Left ventricle myocardium inferior (tissue), 1 donor: ENCODE measurements around the gene DEFB131A. TPM values are rescaled to one million over a fixed set of nuclear protein-coding genes. Genes with fewer than 3 reads are reported as not detected.
"Not testable (repeated sequence)": the region's sequence is repeated elsewhere in the genome, so short reads cannot be mapped to it uniquely, and the experiment has no call there.

Source experiments
- DNase-seq: peaks from one replicate; pipeline ENCODE4 v3.0.0-alpha.2; 2020
- H3K27ac ChIP-seq: fragments of 200-600 bp; replicated peaks from 2 replicates; pipeline ENCODE4 v1.8.0; 2021
- H3K27me3 ChIP-seq: fragments of 200-600 bp; 2 replicates; pipeline ENCODE4 v1.8.0; 2021; ENCODE audit warnings: low read depth
- H3K36me3 ChIP-seq: fragments of 200-600 bp; 2 replicates; pipeline ENCODE4 v1.8.0; 2021
- H3K4me1 ChIP-seq: fragments of 200-600 bp; 2 replicates; pipeline ENCODE4 v1.8.0; 2021
- H3K4me3 ChIP-seq: fragments of 200-600 bp; 2 replicates; pipeline ENCODE4 v1.8.0; 2021; ENCODE audit warnings: mild to moderate bottlenecking, moderate library complexity
- H3K9me3 ChIP-seq: fragments of 200-600 bp; replicated peaks from 2 replicates; pipeline ENCODE4 v1.8.0; 2021
- CTCF ChIP-seq: fragments of 200-600 bp; IDR thresholded peaks from 2 replicates; pipeline ENCODE4 v1.8.0; 2021; ENCODE audit warnings: antibody characterized with exemption, mild to moderate bottlenecking, borderline replicate concordance
- intact Hi-C: fragments of 100-400 bp; cut with micrococcal nuclease; formaldehyde crosslinking; loops from one replicate; pipeline ENCODE4 v1.11.0; 2022
- long read RNA-seq: library from polyadenylated mRNA; unstranded; transcript quantifications from one replicate; pipeline ENCODE4 v2.0.0, GENCODE V29; 2021
- total RNA-seq: library from RNA; stranded (reverse); fragmentation: NEBNext Ultra II Directional; extraction: Animal tissue kit (Norgen Biotek cat#: 25700); gene quantifications from one replicate; pipeline ENCODE4 v1.2.1, GENCODE V29; 2021
- donor health status: DM: no; HTN: yes; CAD: no; lungs with severe emphysema.

Gene DEFB131A
- total RNA-seq, result not detected
- long read RNA-seq, result 0 reads

DNA sequence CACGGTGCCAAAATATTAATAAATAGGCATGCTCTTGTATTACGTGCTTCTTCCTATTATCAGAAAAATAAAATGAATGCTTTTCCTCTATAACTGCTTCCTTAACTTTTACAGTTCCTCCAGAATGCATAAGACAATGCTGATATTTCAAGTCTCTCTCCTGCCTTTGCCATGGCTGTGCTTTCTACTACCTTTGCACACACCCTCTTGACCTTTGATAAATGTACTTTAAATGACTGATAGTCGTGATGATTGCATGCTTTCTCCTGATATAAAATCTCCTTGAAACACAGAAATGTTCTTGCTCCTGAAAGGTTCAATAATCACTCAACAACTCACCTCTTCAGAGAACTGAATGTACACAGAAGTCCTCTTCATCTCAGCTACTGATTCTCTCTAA lies at the start of gene DEFB131A:
TSS of gene DEFB131A (plus strand) at position 301 of the 400 bp plus-strand sequence. CDS start 120 bp downstream, outside the sequence.
- H3K4me1 ChIP-seq, intact Hi-C loops, DNase-seq, H3K36me3 ChIP-seq, H3K9me3 ChIP-seq, H3K4me3 ChIP-seq, H3K27ac ChIP-seq, H3K27me3 ChIP-seq: not testable (repeated sequence)

GRCh38 chr4:9405774-9406173 lies 38.4 kb upstream of the DEFB131A start:
- H3K27ac ChIP-seq, H3K4me1 ChIP-seq, DNase-seq, H3K36me3 ChIP-seq, intact Hi-C loops, H3K27me3 ChIP-seq, H3K9me3 ChIP-seq, H3K4me3 ChIP-seq: not testable (repeated sequence)

DNA sequence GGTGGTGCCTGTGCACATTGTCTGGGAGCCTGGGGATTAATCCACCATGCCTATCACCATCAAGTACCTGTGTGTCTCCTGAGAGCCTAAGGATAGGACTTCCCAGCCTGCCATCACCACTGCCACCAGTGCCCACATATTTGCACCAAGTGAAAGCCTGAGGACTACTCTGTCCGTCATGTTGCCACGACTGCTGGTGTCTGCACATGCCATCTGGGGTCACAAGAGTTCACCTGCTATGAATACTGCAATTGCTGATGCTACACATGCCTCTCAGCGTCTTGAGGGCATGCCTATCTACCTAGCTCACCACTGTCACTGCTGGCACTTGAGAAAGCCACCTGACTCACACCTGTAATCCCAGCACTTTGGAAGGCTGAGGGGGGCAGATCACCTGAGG lies 37.7 kb upstream of the DEFB131A start:
- intact Hi-C loops, H3K4me1 ChIP-seq: not testable (repeated sequence)

GRCh38 chr4:9409793-9410192 lies 34.4 kb upstream of the DEFB131A start:
- Histone ChIP-seq H3K4me1 (no peaks in the 10 kb centered on the region), H3K9me3 (peaks cover 24% of the 10 kb centered on the region), H3K27me3 (no peaks in the 10 kb centered on the region), H3K36me3 (no peaks in the 10 kb centered on the region), H3K4me3 (no peak overlapping the region), H3K27ac (no peak overlapping the region)
- TF ChIP-seq CTCF, result no peak
- intact Hi-C loops, result no loop called here
- no peak for DNase-seq

More for the DNA sequence above, 37.7 kb upstream of the DEFB131A start:
- not testable (repeated sequence) for DNase-seq, H3K36me3 ChIP-seq, H3K27ac ChIP-seq, H3K4me3 ChIP-seq, H3K27me3 ChIP-seq, H3K9me3 ChIP-seq

DNA sequence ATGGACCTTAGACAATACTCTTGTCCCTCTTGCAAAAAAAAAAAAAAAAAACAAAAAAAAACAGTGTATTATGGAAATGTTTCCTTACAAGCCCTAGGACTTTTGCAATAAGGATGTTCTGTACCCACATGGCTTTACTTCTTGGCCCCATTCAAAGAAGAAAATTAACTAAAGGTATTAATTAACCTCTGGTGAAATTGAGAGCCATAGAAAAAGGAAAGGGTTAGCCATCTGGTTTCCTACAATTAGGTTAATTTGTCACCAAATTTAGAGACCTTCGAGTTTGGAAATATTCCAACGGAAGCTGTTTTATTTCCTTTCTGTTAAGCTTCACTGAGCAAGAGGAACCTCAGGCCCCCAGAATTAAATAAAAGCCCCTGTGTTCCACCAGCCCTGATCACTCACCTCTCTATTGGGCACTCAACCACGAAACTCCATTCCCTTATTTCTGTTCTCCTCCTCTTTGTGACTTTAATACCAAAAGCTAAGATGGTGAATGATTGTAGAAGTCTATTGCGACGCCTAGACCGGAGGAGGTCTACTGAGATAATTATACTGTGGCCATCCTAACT lies 22.2 kb upstream of the DEFB131A start:
- DNase-seq, intact Hi-C loops, H3K4me1 ChIP-seq, H3K36me3 ChIP-seq, H3K27ac ChIP-seq, H3K4me3 ChIP-seq, H3K27me3 ChIP-seq: not testable (repeated sequence)
- H3K9me3 ChIP-seq, result peaks cover 15% of the 10 kb centered on the region

- H3K27me3 ChIP-seq, H3K4me3 ChIP-seq, DNase-seq, H3K9me3 ChIP-seq, intact Hi-C loops, H3K4me1 ChIP-seq, H3K36me3 ChIP-seq, H3K27ac ChIP-seq: not testable (repeated sequence)
Observed at GRCh38 chr4:9425916-9426315, 18.3 kb upstream of the DEFB131A start.

GRCh38 chr4:9430061-9430460 lies 14.2 kb upstream of the DEFB131A start:
- DNase-seq, H3K36me3 ChIP-seq, H3K9me3 ChIP-seq, H3K4me1 ChIP-seq, H3K4me3 ChIP-seq, H3K27me3 ChIP-seq, intact Hi-C loops, H3K27ac ChIP-seq: not testable (repeated sequence)

GRCh38 chr4:9433320-9433719 lies 10.9 kb upstream of the DEFB131A start:
- H3K4me1 ChIP-seq, H3K27ac ChIP-seq, H3K9me3 ChIP-seq, H3K4me3 ChIP-seq, H3K27me3 ChIP-seq, DNase-seq, H3K36me3 ChIP-seq, intact Hi-C loops: not testable (repeated sequence)

DNA sequence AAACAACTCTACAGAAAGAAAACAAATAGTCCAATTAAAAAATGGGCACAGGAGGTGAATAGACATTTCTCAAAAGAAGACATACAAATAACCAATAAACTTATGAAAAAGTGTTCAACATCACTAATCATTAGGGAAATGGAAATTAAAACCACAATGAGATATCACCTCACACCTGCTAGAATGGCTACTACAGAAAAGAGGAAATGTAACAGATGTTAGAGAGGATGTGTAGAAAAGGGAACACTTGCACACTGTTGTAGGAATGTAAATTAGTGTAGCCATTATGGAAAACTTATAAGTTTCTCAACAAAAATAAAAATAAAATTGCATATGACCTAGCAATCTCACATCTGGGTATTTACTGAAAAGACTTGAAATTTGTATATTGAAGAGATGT lies 7.5 kb upstream of the DEFB131A start:
- H3K36me3 ChIP-seq, H3K4me1 ChIP-seq, DNase-seq, H3K27me3 ChIP-seq, H3K4me3 ChIP-seq, H3K9me3 ChIP-seq, H3K27ac ChIP-seq, intact Hi-C loops: not testable (repeated sequence)

DNA sequence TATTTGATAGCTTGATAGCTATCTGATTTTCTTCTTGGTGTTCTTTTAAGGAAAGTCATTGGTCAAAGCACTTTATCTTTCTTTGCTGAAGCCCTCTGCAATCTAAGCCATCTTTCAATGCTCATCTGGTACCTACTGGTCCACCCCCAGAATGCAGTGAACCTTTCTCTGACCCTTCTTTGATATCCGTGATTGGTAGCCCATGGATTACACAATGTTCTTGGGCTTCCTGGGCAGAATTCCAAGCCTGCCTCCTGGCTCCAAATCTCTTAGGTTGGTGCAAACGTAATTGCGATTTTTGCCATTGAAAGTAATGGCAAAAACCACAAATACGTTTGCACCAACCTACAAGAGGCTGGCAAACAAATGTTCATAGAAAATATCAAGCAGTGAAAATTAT lies 1.9 kb upstream of the DEFB131A start:
- H3K4me1 ChIP-seq, H3K27me3 ChIP-seq, DNase-seq, H3K9me3 ChIP-seq, H3K27ac ChIP-seq, H3K36me3 ChIP-seq, H3K4me3 ChIP-seq, intact Hi-C loops: not testable (repeated sequence)

DNA sequence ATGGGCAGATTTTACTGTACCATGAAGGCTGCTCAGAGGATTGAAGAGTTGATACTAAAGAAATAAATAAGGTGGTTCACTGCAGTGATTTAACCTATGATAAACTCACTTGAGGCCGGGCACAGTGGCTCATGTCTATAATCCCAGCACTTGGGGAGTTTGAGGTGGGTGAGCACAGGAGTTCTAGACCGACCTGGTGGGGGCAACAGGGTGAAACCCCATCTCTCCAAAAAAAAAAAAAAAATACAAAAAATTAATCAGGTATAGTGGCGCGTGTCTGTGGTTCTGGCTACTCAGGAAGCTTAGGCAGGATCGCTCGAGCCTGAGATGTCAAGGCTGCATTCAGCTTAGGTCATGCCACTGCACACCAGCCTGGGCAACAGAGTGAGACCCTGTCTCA lies 467 bp downstream of the DEFB131A start:
- H3K4me1 ChIP-seq, H3K27ac ChIP-seq, H3K36me3 ChIP-seq, intact Hi-C loops, H3K9me3 ChIP-seq, H3K4me3 ChIP-seq, H3K27me3 ChIP-seq, DNase-seq: not testable (repeated sequence)

- H3K4me3 ChIP-seq, H3K27ac ChIP-seq, intact Hi-C loops, H3K4me1 ChIP-seq, DNase-seq, H3K9me3 ChIP-seq, H3K27me3 ChIP-seq, H3K36me3 ChIP-seq: not testable (repeated sequence)
Observed at GRCh38 chr4:9452251-9452650, 8.0 kb downstream of the DEFB131A start.

DNA sequence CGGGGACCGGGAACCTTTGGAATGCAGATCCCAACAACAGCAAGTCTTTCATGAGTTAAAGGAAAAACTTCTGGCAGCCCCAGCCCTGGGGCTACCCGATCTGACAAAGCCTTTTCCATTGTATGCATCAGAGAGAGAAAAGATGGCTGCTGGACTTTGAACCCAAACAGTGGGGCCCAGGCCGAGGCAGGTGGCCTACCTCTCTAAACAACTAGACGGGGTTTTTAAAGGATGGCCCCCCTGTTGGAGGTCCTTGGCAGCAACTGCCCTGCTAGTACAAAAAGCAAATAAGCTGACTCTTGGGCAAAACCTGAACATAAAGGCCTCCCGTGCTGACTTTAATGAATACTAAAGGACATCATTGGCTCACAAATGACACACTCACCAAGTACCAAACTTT lies 10.1 kb downstream of the DEFB131A start:
- DNase-seq, intact Hi-C loops, H3K27me3 ChIP-seq, H3K36me3 ChIP-seq, H3K4me3 ChIP-seq, H3K4me1 ChIP-seq, H3K27ac ChIP-seq, H3K9me3 ChIP-seq: not testable (repeated sequence)

DNA sequence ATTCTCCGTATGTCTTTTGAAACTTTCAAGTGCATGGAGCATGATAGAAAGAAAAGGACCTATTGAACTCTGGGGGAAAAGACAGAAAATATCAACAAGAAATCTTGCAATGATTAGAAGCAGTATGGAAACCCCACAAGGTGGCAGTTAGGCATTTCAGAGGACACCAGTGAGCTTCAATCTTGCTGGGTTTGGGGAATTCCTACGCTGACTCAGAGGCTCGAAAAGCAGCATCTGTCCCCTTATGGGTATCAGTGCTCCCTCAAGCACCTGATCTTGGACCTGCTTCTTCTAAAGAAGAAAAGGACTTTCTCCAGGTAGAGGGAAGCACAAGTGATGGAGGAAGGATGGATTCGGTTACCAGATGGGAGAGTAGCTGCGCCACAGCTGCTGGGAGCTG lies 10.8 kb downstream of the DEFB131A start:
- H3K36me3 ChIP-seq, H3K27me3 ChIP-seq, H3K9me3 ChIP-seq, H3K27ac ChIP-seq, DNase-seq, intact Hi-C loops, H3K4me3 ChIP-seq, H3K4me1 ChIP-seq: not testable (repeated sequence)
